ENCODE measurements around the gene TIPIN.
"Not testable (repeated sequence)": the region's sequence is repeated elsewhere in the genome, so short reads cannot be mapped to it uniquely, and the experiment has no call there.

TIPIN gene

DNA sequence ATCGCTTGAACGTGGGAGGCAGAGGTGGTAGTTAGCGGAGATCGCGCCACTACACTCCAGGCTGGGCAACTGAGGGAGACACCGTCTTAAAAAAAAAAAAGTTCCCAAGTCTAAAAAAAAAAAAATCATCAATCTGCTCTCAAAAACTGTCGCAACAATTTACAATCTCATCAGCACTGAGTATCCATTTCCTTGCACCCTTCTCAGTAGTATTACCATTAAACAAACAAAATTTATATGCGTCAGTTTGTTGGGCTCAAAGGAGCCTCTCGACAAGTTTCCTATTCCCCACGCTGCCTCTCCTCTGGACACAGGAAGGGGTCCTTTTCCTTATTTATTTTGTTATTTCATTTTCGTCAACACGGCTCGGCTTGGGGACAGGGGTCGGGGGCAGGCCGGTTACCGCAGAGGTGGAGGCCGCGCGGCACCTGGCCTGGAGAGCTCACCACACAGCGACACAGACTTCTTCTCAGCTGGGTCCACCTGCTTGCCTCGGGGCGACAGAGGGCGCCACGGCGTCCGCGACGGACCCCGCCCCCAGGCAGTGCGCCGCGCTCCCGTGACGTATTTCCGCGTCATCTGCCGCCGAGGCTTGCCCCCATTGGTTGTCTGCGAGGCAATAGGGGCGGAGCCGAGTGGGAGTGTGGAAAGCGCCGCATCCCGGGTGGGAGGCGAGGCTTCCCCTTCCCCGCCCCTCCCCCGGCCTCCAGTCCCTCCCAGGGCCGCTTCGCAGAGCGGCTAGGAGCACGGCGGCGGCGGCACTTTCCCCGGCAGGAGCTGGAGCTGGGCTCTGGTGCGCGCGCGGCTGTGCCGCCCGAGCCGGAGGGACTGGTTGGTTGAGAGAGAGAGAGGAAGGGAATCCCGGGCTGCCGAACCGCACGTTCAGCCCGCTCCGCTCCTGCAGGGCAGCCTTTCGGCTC lies 30.0 kb upstream of the TIPIN start, which contains the start of gene MAP2K1:
MAP2K1 (plus strand) TSS at position 709 of the 920 bp plus-strand sequence. CDS start 436 bp downstream, outside the sequence.
- peak; percentile 89 for DNase-seq (ENCODE audit: low read depth)
- TF ChIP-seq, protein P1, sequence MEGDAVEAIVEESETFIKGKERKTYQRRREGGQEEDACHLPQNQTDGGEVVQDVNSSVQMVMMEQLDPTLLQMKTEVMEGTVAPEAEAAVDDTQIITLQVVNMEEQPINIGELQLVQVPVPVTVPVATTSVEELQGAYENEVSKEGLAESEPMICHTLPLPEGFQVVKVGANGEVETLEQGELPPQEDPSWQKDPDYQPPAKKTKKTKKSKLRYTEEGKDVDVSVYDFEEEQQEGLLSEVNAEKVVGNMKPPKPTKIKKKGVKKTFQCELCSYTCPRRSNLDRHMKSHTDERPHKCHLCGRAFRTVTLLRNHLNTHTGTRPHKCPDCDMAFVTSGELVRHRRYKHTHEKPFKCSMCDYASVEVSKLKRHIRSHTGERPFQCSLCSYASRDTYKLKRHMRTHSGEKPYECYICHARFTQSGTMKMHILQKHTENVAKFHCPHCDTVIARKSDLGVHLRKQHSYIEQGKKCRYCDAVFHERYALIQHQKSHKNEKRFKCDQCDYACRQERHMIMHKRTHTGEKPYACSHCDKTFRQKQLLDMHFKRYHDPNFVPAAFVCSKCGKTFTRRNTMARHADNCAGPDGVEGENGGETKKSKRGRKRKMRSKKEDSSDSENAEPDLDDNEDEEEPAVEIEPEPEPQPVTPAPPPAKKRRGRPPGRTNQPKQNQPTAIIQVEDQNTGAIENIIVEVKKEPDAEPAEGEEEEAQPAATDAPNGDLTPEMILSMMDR (IDR thresholded peaks at IDR 0.05; ENCODE audit: low read depth, low read length, missing control alignments), result peak; percentile 74
- peak within 1 kb of the TSS; percentile 74 for H3K4me3 ChIP-seq (ENCODE audit: low read depth, low read length)

DNA sequence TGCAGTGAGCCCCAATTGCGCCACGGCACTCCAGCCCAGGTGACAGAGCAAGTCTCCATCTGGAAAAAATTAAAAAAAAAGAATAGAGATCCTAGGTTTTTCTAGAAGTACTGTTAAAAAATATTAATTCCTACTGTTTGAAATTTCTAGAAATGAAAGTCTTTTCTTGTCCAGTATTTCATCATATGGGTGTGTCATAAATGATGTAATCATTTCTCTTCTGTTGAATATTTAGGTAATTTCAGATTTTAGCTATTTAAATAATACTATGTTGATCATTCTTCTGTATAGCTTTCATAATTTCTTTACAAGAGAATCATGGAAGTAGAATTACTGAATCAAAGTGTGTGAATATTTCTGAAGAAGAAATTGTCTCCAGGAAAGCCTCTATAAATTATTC lies 24.9 kb upstream of the TIPIN start:
- DNase-seq (ENCODE audit: low read depth), result not testable (repeated sequence)

DNA sequence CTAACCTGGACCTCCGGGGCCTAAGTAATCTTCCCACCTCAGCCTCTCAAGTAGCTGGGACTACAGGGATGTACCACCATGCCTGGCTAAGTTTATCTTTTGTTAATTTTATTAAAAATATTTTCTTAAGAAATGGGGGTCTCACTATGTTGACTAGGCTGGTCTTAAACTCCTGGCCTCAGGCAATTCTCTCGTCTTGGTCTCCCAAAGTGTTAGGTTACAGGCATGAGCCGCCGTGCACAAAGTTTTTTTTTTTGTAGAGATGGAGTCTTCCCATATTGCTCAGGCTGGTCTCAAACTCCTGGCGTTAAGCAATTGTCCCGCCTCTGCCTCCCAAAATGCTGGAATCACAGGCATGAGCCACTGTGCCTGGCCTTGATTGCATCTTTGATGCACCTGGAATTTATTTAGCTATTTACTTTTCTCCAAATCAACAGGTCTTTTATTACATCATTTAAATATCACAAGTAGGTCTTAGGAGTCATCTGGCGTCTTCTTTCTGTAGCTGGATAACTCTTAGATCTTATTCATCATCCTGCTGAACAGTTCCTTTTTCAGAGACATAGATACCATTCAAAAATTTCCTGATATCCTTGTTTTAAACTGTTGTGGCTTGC lies 22.4 kb upstream of the TIPIN start:
- TF ChIP-seq, protein P1 (IDR thresholded peaks at IDR 0.05; ENCODE audit: low read depth, low read length, missing control alignments), result no peak
- no peak overlapping the region for H3K4me3 ChIP-seq (ENCODE audit: low read depth, low read length)
- DNase-seq (ENCODE audit: low read depth), result no peak

More for the DNA sequence above, 24.9 kb upstream of the TIPIN start:
- not testable (repeated sequence) for H3K4me3 ChIP-seq (ENCODE audit: low read depth, low read length)

DNA sequence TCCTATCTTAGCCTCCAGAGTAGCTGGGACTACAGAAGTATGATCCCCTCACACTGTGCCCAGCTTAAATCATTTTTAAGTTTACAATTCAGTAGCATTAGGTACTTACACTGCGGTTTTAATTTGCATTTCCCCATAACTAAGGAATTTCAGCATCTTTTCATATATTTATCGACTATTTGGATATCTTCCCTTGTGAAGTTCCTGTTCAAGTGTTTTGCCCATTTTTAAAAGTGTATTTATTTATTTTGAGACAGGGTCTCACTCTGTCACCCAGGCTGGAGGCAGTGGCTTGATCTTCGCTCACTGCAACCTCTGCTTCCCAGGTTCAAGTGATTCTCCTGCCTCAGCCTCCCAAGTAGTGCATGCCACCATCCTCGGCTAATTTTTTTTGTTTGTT lies 17.7 kb upstream of the TIPIN start:
- H3K4me3 ChIP-seq (ENCODE audit: low read depth, low read length), result no peak overlapping the region
- DNase-seq (ENCODE audit: low read depth), result no peak
- TF ChIP-seq, protein P1 (IDR thresholded peaks at IDR 0.05; ENCODE audit: low read depth, low read length, missing control alignments), result no peak

DNA sequence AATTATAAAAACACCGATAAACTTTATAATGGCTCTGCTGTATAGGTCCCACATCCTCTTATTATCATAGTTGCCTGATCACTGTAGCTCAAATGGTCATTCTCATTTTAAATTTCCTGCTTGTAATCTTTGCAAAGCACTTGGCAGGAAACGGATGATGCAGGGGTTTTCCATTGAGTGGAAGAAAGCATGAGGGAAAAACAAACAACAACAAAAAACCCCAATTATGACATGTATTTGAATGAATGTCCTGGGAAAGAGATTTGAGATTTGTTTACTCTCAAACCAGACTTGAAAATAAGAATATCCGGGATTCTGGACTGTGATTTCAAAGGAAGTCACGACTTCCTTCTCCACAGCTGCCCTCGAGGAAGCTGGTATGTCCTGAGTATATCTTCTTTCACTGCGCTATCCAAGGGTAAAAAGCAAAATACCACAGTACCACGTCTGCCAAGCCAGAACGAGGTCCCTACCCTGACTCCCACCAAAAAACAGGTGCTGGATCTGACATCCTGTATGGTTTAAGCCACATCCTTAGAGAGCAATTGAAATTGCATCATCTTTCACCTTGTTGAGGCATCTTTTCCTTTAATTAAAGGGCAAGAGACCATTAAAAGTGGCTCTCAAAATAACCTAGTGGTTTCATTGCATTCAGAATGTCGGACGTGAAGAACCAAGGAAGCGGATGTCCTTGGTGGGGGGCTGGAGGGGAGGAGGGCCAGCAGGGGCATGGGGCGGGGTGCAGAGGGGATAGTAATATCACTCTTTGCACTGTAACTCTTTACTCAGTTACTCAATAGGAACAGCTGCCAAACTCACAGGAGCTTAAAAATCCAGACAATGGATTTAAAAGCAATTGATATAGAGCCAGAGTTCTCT lies 13.5 kb upstream of the TIPIN start:
- no peak for DNase-seq (ENCODE audit: low read depth)
- peak overlapping the region; percentile 39; the same call in 1 of the 2 replicates for H3K4me3 ChIP-seq (ENCODE audit: low read depth, low read length)
- TF ChIP-seq, protein P1 (IDR thresholded peaks at IDR 0.05; ENCODE audit: low read depth, low read length, missing control alignments), result no peak

DNA sequence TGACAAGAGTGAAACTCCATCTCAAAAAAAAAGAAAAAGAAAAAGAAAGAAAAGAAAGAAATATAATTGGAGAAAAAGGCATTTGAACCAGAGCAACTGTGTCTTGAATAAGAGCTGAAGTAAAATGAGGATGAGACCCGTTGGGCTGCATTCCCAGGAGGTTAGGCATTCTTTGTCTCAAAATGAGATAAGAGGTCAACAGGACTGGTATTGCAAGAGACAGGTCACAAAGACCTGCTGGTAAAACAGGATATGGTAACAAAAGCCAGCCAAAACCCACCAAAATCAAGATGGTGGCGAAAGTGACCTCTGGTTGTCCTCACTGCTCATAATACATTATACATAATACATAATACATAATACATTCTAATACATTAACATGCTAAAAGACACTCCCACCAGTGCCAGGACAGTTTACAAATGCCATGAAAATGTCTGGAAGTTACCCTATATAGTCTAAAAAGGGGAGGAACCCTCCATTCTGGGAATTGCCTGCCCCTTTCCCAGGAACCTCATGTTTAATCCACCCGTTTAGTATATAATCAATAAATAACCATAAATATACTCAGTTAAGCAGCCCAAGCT lies 8.6 kb upstream of the TIPIN start:
- DNase-seq (ENCODE audit: low read depth), result no peak
- H3K4me3 ChIP-seq (ENCODE audit: low read depth, low read length), result no peak overlapping the region
- TF ChIP-seq, protein P1 (IDR thresholded peaks at IDR 0.05; ENCODE audit: low read depth, low read length, missing control alignments), result no peak

Measured in GM12864 (cell line).